Smooth muscle cell (in vitro differentiated cells): ENCODE results near the gene UNC13B. TPM values are rescaled to one million over a fixed set of nuclear protein-coding genes. Genes with fewer than 3 reads are reported as not detected.
A peak's percentile ranks its signal among the peaks of the same experiment; 100 is the strongest.

Experiments used
- DNase-seq: peaks from one replicate; lab custom pipeline; 2025; ENCODE audit not compliant: unreplicated experiment; lab: John Stamatoyannopoulos, UW
- H2AFZ ChIP-seq: fragments of 200-600 bp; sonication (generic); 2 replicates; pipeline ENCODE4 v1.6.0; 2016; ENCODE audit warnings: antibody characterized with exemption, low read depth, mild to moderate bottlenecking
- H3F3A ChIP-seq: fragments of 200-600 bp; sonication (generic); 2 replicates; pipeline ENCODE4 v1.6.0; 2017; ENCODE audit warnings: antibody characterized with exemption, low read depth
- H3K27ac ChIP-seq: fragments of 200-600 bp; sonication (generic); 2 replicates; pipeline ENCODE4 v1.5.1; 2016; ENCODE audit warnings: low read depth, mild to moderate bottlenecking
- H3K27me3 ChIP-seq: fragments of 200-600 bp; sonication (generic); 2 replicates; pipeline ENCODE4 v1.6.1; 2016; ENCODE audit warnings: low read depth, mild to moderate bottlenecking
- H3K36me3 ChIP-seq: fragments of 200-600 bp; sonication (generic); 2 replicates; pipeline ENCODE4 v1.5.1; 2016; ENCODE audit warnings: low read depth
- H3K4me1 ChIP-seq: fragments of 200-600 bp; sonication (generic); 2 replicates; pipeline ENCODE4 v1.5.1; 2016; ENCODE audit warnings: low read depth
- H3K4me2 ChIP-seq: fragments of 200-600 bp; sonication (generic); 2 replicates; pipeline ENCODE4 v1.6.0; 2016; ENCODE audit warnings: mild to moderate bottlenecking
- H3K4me3 ChIP-seq: fragments of 200-600 bp; sonication (generic); 2 replicates; pipeline ENCODE4 v1.5.1; 2016; ENCODE audit warnings: mild to moderate bottlenecking
- H3K79me2 ChIP-seq: fragments of 200-600 bp; sonication (generic); 2 replicates; pipeline ENCODE4 v1.6.0; 2016; ENCODE audit warnings: low read depth, mild to moderate bottlenecking
- H3K9ac ChIP-seq: fragments of 200-600 bp; sonication (generic); 2 replicates; pipeline ENCODE4 v1.6.0; 2016; ENCODE audit warnings: low read depth
- H3K9me3 ChIP-seq: fragments of 200-600 bp; sonication (generic); replicated peaks from 2 replicates; pipeline ENCODE4 v1.5.1; 2016; ENCODE audit warnings: low read depth
- H4K20me1 ChIP-seq: fragments of 200-600 bp; sonication (generic); 2 replicates; pipeline ENCODE4 v1.6.0; 2016; ENCODE audit warnings: low read depth
- WGBS: methylation state at CpG from one replicate; pipeline ENCODE4 v1.1.7; 2016; ENCODE audit warnings: low lambda C conversion rate; 5-methylcytosine and 5-hydroxymethylcytosine counted together
- polyA plus RNA-seq: library from polyadenylated mRNA; unstranded; fragments of >200 nt; fragmentation: Nextera tagmentation; extraction: Ambion mirVana; gene quantifications from 2 replicates; pipeline ENCODE4 v1.2.1, GENCODE V29; 2016
- total RNA-seq: library from RNA; depleted of rRNA; stranded (reverse); fragments of >200 nt; gene quantifications from 2 replicates; pipeline ENCODE4 v1.2.3, GENCODE V29; 2014
- TF ChIP-seq, protein P1 (sequence below): fragments of 200-600 bp; sonication (generic); IDR thresholded peaks from 2 replicates; pipeline ENCODE4 v1.5.1; 2017; ENCODE audit warnings: borderline replicate concordance, mild to moderate bottlenecking, antibody characterized with exemption; ENCODE audit not compliant: insufficient read depth, poor library complexity, severe bottlenecking

Gene UNC13B
- total and polyA plus RNA-seq, 2 experiments from 2014 or later, result 9.2 to 15.1 TPM

DNA sequence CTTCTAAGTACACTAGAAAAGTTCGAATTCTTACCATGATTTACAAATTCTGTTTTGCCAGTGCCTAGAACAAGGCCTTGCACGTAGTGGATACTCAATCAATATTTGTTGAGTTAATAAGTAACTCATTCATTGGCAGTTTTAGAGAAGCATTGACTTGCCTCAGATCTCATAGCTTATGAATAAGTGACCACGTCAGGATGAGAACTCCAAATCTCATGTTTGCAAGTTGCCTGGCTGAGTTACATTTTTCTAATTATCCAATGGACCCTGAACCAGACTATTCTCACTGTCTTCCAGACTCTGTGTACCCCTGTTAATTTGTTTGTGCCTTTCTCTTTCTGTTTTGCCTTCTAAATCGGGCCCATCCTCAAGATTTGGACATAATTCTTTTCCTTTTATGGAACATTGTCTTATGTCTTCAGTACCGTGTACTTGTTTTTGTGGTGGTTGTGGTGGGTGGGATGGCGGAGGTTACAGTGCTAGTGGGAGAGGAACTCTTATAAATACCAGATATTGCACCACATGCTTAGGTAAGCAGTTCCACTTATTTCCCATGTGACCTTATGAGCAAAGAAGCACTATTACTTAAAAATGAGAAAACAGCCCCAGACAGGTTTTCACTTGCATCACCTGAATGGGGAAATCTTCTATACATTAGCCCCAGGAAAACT is 96.3 kb downstream of the UNC13B start:
- DNase-seq, result no peak
- Histone ChIP-seq H3F3A (no peaks in the 10 kb centered on the region), H3K27me3 (no peaks in the 10 kb centered on the region), H3K4me1 (no peaks in the 10 kb centered on the region), H3K27ac (no peak overlapping the region), H3K4me2 (no peak overlapping the region), H4K20me1 (no peaks in the 10 kb centered on the region), H3K79me2 (no peaks in the 10 kb centered on the region), H2AFZ (no peak overlapping the region), H3K4me3 (no peak overlapping the region), H3K9me3 (no peaks in the 10 kb centered on the region), H3K36me3 (no peaks in the 10 kb centered on the region), H3K9ac (no peak overlapping the region)
- 87% methylated on average over 6 of the region's 6 CpGs for WGBS
- TF ChIP-seq, protein P1, sequence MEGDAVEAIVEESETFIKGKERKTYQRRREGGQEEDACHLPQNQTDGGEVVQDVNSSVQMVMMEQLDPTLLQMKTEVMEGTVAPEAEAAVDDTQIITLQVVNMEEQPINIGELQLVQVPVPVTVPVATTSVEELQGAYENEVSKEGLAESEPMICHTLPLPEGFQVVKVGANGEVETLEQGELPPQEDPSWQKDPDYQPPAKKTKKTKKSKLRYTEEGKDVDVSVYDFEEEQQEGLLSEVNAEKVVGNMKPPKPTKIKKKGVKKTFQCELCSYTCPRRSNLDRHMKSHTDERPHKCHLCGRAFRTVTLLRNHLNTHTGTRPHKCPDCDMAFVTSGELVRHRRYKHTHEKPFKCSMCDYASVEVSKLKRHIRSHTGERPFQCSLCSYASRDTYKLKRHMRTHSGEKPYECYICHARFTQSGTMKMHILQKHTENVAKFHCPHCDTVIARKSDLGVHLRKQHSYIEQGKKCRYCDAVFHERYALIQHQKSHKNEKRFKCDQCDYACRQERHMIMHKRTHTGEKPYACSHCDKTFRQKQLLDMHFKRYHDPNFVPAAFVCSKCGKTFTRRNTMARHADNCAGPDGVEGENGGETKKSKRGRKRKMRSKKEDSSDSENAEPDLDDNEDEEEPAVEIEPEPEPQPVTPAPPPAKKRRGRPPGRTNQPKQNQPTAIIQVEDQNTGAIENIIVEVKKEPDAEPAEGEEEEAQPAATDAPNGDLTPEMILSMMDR, result no peak

DNA sequence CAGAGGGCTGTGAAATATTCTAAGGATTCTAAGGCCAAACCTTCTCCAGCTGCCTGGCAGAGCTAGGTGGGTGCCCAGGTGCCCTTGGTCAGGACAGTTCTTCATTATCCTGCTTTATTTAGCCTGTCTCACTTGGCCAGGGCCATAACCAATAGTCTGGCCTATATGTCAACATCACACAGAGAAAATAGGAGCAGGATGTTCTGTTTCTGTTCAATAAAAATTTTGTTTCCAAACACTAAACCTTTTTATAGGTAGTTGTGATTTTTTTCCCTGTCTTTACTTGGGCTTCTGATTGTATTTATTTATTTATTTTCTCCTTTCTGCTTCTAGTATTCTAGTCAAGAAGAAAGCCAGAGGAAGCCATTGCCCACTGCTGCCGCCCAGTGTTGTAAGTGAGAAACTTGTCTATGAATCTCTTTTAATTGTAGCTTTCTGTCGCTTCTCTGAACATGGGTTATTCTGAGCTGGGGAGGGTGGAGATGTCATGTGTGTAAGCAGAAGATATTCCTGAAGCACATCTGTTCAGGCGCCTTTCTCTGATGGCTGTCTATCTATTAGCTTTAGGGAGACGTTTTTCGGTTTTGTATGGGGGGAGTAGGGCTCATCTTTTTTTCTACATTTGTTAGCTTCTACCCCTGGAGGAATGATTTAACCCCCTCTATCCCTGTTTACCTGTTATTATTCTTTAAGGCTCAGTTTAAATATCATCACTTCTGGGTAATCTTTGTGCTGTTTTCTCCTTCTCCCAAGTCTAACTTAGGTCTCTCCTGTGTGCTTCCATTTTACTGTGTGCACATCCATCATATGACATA is 97.1 kb downstream of the UNC13B start:
- H2AFZ ChIP-seq, result no peak overlapping the region
- peak; percentile 2 for DNase-seq
- no peak overlapping the region for H3K4me3 ChIP-seq
- H3K9me3 ChIP-seq, result no peaks in the 10 kb centered on the region
- H3K36me3 ChIP-seq, result no peaks in the 10 kb centered on the region
- no peak overlapping the region for H3K27ac ChIP-seq
- no peaks in the 10 kb centered on the region for H3K4me1 ChIP-seq
- no peaks in the 10 kb centered on the region for H3K79me2 ChIP-seq
- WGBS, result 30% methylated on average over 5 of the region's 5 CpGs
- H3F3A ChIP-seq, result no peaks in the 10 kb centered on the region
- no peaks in the 10 kb centered on the region for H4K20me1 ChIP-seq
- no peak overlapping the region for H3K9ac ChIP-seq
- H3K27me3 ChIP-seq, result no peaks in the 10 kb centered on the region
- no peak overlapping the region for H3K4me2 ChIP-seq
- TF ChIP-seq, protein P1, result peak; percentile 60

DNA sequence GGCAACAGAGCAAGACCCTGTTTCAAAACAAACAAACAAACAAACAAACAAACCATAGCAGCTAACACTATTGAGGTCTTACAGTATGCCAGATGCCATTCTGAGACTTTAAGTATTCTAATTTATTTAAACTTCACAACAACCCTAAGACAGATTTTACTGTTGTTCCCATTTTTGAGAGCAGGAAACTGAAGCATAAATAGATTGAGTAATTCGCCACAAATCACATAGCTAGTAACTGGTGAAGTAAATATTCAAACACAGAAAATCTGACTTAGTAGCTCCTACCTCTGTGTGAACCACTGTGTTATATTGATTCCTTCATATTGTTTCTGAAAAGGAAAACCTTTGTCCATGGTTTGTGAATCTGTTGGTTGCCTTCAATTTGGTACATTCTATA is 98.4 kb downstream of the UNC13B start:
- TF ChIP-seq, protein P1, result no peak
- DNase-seq, result no peak
- Histone ChIP-seq H3K4me2 (no peak overlapping the region), H3K27me3 (no peaks in the 10 kb centered on the region), H4K20me1 (no peaks in the 10 kb centered on the region), H2AFZ (no peak overlapping the region), H3K4me1 (no peaks in the 10 kb centered on the region), H3K27ac (no peak overlapping the region), H3K79me2 (no peaks in the 10 kb centered on the region), H3K9ac (no peak overlapping the region), H3F3A (no peaks in the 10 kb centered on the region), H3K36me3 (no peaks in the 10 kb centered on the region), H3K9me3 (no peaks in the 10 kb centered on the region), H3K4me3 (no peak overlapping the region)
- WGBS, result 93% methylated on average over 1 of the region's 1 CpG
